H9 (cell line): Measurements from ENCODE around the gene LPAR2. TPM values are rescaled to one million over a fixed set of nuclear protein-coding genes. Genes with fewer than 3 reads are reported as not detected.

ENCODE experiments used
- DNase-seq: peaks from one replicate; pipeline ENCODE4 v3.0.0-alpha.2; 2017
- H2AFZ ChIP-seq: one replicate; pipeline ENCODE4 v1.6.1; 2013; ENCODE audit warnings: mild to moderate bottlenecking, low read length, control low read depth, moderate library complexity
- H2AK5ac ChIP-seq: 2 replicates; pipeline ENCODE4 v1.6.1; 2013; ENCODE audit warnings: low read length, control low read depth, mixed read lengths; ENCODE audit not compliant: insufficient read length
- H2BK120ac ChIP-seq: one replicate; pipeline ENCODE4 v1.6.1; 2013; ENCODE audit warnings: low read depth, mild to moderate bottlenecking, low read length, control low read depth, inconsistent platforms; ENCODE audit not compliant: poor library complexity, severe bottlenecking
- H2BK12ac ChIP-seq: 2 replicates; pipeline ENCODE4 v1.6.1; 2013; ENCODE audit warnings: low read length, control low read depth, mixed read lengths, low read depth; ENCODE audit not compliant: insufficient read length
- H2BK15ac ChIP-seq: 2 replicates; pipeline ENCODE4 v1.6.1; 2013; ENCODE audit warnings: low read depth, low read length, control low read depth
- H2BK20ac ChIP-seq: one replicate; pipeline ENCODE4 v1.6.1; 2013; ENCODE audit warnings: low read depth, mild to moderate bottlenecking, low read length, control low read depth, inconsistent platforms; ENCODE audit not compliant: poor library complexity, severe bottlenecking
- H2BK5ac ChIP-seq: 2 replicates; pipeline ENCODE4 v1.6.1; 2013; ENCODE audit warnings: low read length, control low read depth, mixed read lengths; ENCODE audit not compliant: insufficient read length
- H3K14ac ChIP-seq: 2 replicates; pipeline ENCODE4 v1.6.1; 2013; ENCODE audit warnings: low read length, control low read depth; ENCODE audit not compliant: insufficient read depth
- H3K18ac ChIP-seq: 2 replicates; pipeline ENCODE4 v1.6.1; 2013; ENCODE audit warnings: low read depth, mild to moderate bottlenecking, mixed read lengths, low read length, control low read depth; ENCODE audit not compliant: insufficient read length
- H3K23ac ChIP-seq: 2 replicates; pipeline ENCODE4 v1.6.1; 2013; ENCODE audit warnings: low read length, control low read depth, mixed read lengths, low read depth; ENCODE audit not compliant: insufficient read length
- H3K23me2 ChIP-seq: 2 replicates; pipeline ENCODE4 v1.6.1; 2013; ENCODE audit warnings: low read depth, mild to moderate bottlenecking, mixed read lengths, low read length, control low read depth; ENCODE audit not compliant: insufficient read length, poor library complexity, severe bottlenecking
- H3K27ac ChIP-seq: 2 replicates; pipeline ENCODE4 v1.5.1; 2013; ENCODE audit warnings: low read length, control low read depth, mixed read lengths, low read depth; ENCODE audit not compliant: insufficient read length
- H3K27me3 ChIP-seq: 2 replicates; pipeline ENCODE4 v1.6.1; 2013; ENCODE audit warnings: low read length, control low read depth, inconsistent platforms; ENCODE audit not compliant: insufficient read depth
- H3K4ac ChIP-seq: 2 replicates; pipeline ENCODE4 v1.6.1; 2013; ENCODE audit warnings: low read depth, mild to moderate bottlenecking, control low read depth, inconsistent platforms, low read length, moderate library complexity
- H3K4me1 ChIP-seq: 2 replicates; pipeline ENCODE4 v1.6.1; 2013; ENCODE audit warnings: low read length, control low read depth, inconsistent platforms; ENCODE audit not compliant: insufficient read depth
- H3K4me2 ChIP-seq: 2 replicates; pipeline ENCODE4 v1.6.1; 2013; ENCODE audit warnings: low read length, control low read depth, mixed read lengths; ENCODE audit not compliant: insufficient read length, insufficient read depth
- H3K56ac ChIP-seq: 2 replicates; pipeline ENCODE4 v1.6.1; 2013; ENCODE audit warnings: low read depth, mild to moderate bottlenecking, mixed read lengths, low read length, control low read depth; ENCODE audit not compliant: insufficient read length
- H3K79me1 ChIP-seq: 2 replicates; pipeline ENCODE4 v1.6.1; 2013; ENCODE audit warnings: low read depth, mild to moderate bottlenecking, moderate library complexity, low read length, control low read depth, inconsistent platforms; ENCODE audit not compliant: insufficient read depth, poor library complexity, severe bottlenecking
- H3K79me2 ChIP-seq: 2 replicates; pipeline ENCODE4 v1.6.1; 2013; ENCODE audit warnings: low read length, control low read depth, inconsistent platforms; ENCODE audit not compliant: insufficient read depth
- H3K9ac ChIP-seq: 2 replicates; pipeline ENCODE4 v1.6.1; 2013; ENCODE audit warnings: low read length, control low read depth, mixed read lengths; ENCODE audit not compliant: insufficient read length; ENCODE audit errors: extremely low read depth
- H3K9me3 ChIP-seq: one replicate; pipeline ENCODE4 v1.6.1; 2013; ENCODE audit warnings: low read depth, low read length, inconsistent platforms; ENCODE audit not compliant: control insufficient read depth
- H3T11ph ChIP-seq: one replicate; pipeline ENCODE4 v1.6.1; 2013; ENCODE audit warnings: mild to moderate bottlenecking, low read length, control low read depth, inconsistent platforms
- H4K20me1 ChIP-seq: one replicate; pipeline ENCODE4 v1.6.1; 2013; ENCODE audit not compliant: control insufficient read depth, insufficient read length, insufficient read depth
- H4K5ac ChIP-seq: 2 replicates; pipeline ENCODE4 v1.6.1; 2013; ENCODE audit warnings: low read depth, mild to moderate bottlenecking, mixed read lengths, low read length, control low read depth; ENCODE audit not compliant: insufficient read length
- H4K8ac ChIP-seq: replicated peaks from 2 replicates; pipeline ENCODE4 v1.6.1; 2013; ENCODE audit warnings: low read length, control low read depth, mixed read lengths, low read depth; ENCODE audit not compliant: insufficient read length
- H4K91ac ChIP-seq: 2 replicates; pipeline ENCODE4 v1.6.1; 2013; ENCODE audit warnings: low read depth, mild to moderate bottlenecking, moderate library complexity, mixed read lengths, low read length, control low read depth; ENCODE audit not compliant: insufficient read length
- H3K27ac Mint-ChIP-seq, 3 experiments: 2 replicates in 2 of 3; 3 replicates in 1 of 3; pipeline ENCODE4 v1.8.0; 2020 to 2021; ENCODE audit warnings: mixed read lengths in 3 of 3, mild to moderate bottlenecking in 1 of 3, moderate library complexity in 1 of 3
- H3K27me3 Mint-ChIP-seq: 2 replicates; pipeline ENCODE4 v1.8.0; 2021; ENCODE audit warnings: low read depth, mild to moderate bottlenecking, moderate library complexity, mixed read lengths
- H3K36me3 Mint-ChIP-seq, 3 experiments: 2 replicates in 2 of 3; 3 replicates in 1 of 3; pipeline ENCODE4 v1.8.0; 2020 to 2021; ENCODE audit warnings: low read depth in 3 of 3, mixed read lengths in 3 of 3; ENCODE audit not compliant: insufficient read depth in 1 of 3
- H3K4me1 Mint-ChIP-seq, 2 experiments: 2 replicates each; pipeline ENCODE4 v1.8.0; 2020; ENCODE audit warnings: mixed read lengths in 2 of 2
- H3K4me3 Mint-ChIP-seq, 2 experiments: 2 replicates in 1 of 2; 3 replicates in 1 of 2; pipeline ENCODE4 v1.8.0; 2020 to 2021; ENCODE audit warnings: mild to moderate bottlenecking in 2 of 2, mixed read lengths in 2 of 2, moderate library complexity in 1 of 2
- H3K9me3 Mint-ChIP-seq, 2 experiments: 2 replicates in 1 of 2; 3 replicates in 1 of 2; pipeline ENCODE4 v1.8.0; 2020; ENCODE audit warnings: mild to moderate bottlenecking in 2 of 2, mixed read lengths in 2 of 2, moderate library complexity in 1 of 2
- WGBS: extraction: QIAGEN DNeasy Blood & Tissue Kit; methylation state at CpG from one replicate; pipeline ENCODE4 v1.1.7; 2013; ENCODE audit warnings: missing lambda C conversion rate, low lambda C conversion rate, mixed read lengths; ENCODE audit not compliant: insufficient read length; ENCODE audit errors: extremely low coverage; 5-methylcytosine and 5-hydroxymethylcytosine counted together
- total RNA-seq: library from RNA; stranded (reverse); gene quantifications from 2 replicates; pipeline ENCODE4 v1.2.1, GENCODE V29; 2021
- TF ChIP-seq, protein P1 (sequence below): fragments of 200-600 bp; sonication (generic); conservative IDR thresholded peaks from 3 replicates; pipeline ENCODE4 v1.8.0; 2021; ENCODE audit warnings: antibody characterized with exemption, mild to moderate bottlenecking

The LPAR2 gene
- total RNA-seq, 1 experiment from 2014 or later: 51.8 TPM

GRCh38 chr19:19631346-19631745 is 3.3 kb upstream of the LPAR2 start:
- H3T11ph ChIP-seq: no peak overlapping the region
- no peak overlapping the region for H3K4ac ChIP-seq
- no peak overlapping the region for H2BK20ac ChIP-seq
- H3K79me1 ChIP-seq: no peaks in the 10 kb centered on the region
- peaks cover 12 to 15% of the 10 kb centered on the region in 2 experiments for H3K4me1 Mint-ChIP-seq
- no peak overlapping the region for H4K8ac ChIP-seq
- H2BK5ac ChIP-seq: no peak overlapping the region
- no peak overlapping the region for H4K91ac ChIP-seq
- no peak overlapping the region for H3K27ac Mint-ChIP-seq
- H3K36me3 Mint-ChIP-seq: peaks cover 10 to 40% (median 35%) of the 10 kb centered on the region in 3 experiments; a peak in 6 of 7 replicates
- peaks cover 3% of the 10 kb centered on the region; the same call in 1 of the 2 replicates for H3K4me1 ChIP-seq
- TF ChIP-seq, protein P1, sequence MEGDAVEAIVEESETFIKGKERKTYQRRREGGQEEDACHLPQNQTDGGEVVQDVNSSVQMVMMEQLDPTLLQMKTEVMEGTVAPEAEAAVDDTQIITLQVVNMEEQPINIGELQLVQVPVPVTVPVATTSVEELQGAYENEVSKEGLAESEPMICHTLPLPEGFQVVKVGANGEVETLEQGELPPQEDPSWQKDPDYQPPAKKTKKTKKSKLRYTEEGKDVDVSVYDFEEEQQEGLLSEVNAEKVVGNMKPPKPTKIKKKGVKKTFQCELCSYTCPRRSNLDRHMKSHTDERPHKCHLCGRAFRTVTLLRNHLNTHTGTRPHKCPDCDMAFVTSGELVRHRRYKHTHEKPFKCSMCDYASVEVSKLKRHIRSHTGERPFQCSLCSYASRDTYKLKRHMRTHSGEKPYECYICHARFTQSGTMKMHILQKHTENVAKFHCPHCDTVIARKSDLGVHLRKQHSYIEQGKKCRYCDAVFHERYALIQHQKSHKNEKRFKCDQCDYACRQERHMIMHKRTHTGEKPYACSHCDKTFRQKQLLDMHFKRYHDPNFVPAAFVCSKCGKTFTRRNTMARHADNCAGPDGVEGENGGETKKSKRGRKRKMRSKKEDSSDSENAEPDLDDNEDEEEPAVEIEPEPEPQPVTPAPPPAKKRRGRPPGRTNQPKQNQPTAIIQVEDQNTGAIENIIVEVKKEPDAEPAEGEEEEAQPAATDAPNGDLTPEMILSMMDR: no peak
- H3K9ac ChIP-seq: no peak overlapping the region
- H3K79me2 ChIP-seq: peaks cover 2% of the 10 kb centered on the region; the same call in 1 of the 2 replicates
- H2BK12ac ChIP-seq: no peak overlapping the region
- H2AFZ ChIP-seq: no peak overlapping the region
- no peak overlapping the region for H2BK15ac ChIP-seq
- H3K27me3 ChIP-seq: no peaks in the 10 kb centered on the region
- no peaks in the 10 kb centered on the region for H3K9me3 ChIP-seq
- H2AK5ac ChIP-seq: no peak overlapping the region
- no peak for DNase-seq
- no peaks in the 10 kb centered on the region for H3K9me3 Mint-ChIP-seq
- H4K20me1 ChIP-seq: no peaks in the 10 kb centered on the region
- H3K27me3 Mint-ChIP-seq: peaks cover 3% of the 10 kb centered on the region; the same call in 1 of the 2 replicates
- peaks cover 10% of the 10 kb centered on the region for H3K23me2 ChIP-seq
- H3K4me2 ChIP-seq: no peak overlapping the region
- no peak overlapping the region for H3K4me3 Mint-ChIP-seq
- no peak overlapping the region for H4K5ac ChIP-seq
- no peak overlapping the region for H3K18ac ChIP-seq
- H3K56ac ChIP-seq: no peak overlapping the region
- WGBS: no CpG with 5 or more reads among the region's 7 CpGs
- H3K14ac ChIP-seq: no peak overlapping the region
- no peak overlapping the region for H3K23ac ChIP-seq
- H3K27ac ChIP-seq: no peak overlapping the region
- H2BK120ac ChIP-seq: no peak overlapping the region
